GM12874 (cell line): ENCODE results near the gene NKAIN2.

ENCODE experiments used
- CTCF ChIP-seq: IDR thresholded peaks from 2 replicates; pipeline ENCODE4 v1.5.1; 2011; ENCODE audit warnings: low read depth, mild to moderate bottlenecking, control low read depth, low read length, moderate library complexity; ENCODE audit not compliant: insufficient read depth

Gene NKAIN2

GRCh38 chr6:123904228-123904627 is 100.6 kb downstream of the NKAIN2 start:
- no peak for TF ChIP-seq CTCF

DNA sequence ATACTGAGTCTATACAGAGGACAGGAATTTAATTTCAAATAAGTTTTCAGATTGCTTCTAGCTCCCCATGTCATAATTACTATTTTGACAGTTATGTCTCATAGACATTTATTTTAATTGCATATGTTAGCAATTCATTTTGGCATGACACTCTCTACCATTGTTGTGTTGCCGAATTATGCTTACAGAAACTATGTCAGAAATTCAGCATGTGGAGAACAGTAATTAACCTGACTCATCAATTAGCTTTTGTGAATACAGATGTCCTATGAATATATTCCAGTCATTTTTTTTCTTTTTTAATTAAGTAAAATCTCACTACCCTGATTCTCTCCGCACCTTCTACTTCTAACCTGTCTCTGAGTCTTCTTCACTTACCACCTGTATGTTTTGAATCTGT is 105.1 kb downstream of the NKAIN2 start:
- no peak for TF ChIP-seq CTCF

- TF ChIP-seq CTCF = no peak
Measured at GRCh38 chr6:123909989-123910388, 106.3 kb downstream of the NKAIN2 start.

DNA sequence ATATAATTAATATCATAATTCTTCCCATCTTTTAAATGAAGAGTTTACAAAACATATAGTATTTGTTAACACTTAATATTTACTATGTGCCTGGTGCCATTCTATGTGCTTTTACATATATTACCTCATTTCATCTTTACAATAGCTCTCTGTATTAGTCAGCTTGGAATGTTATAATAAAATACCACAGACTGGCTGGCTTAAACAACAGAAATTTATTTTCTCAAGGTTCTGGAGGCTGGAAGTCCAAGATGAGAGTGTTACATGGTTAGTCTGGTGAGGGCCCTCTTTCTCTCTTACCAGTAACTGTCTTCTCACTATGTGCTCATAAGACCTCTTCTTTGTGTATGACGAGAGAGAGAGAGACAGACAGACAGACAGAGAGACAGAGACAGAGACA is 110.2 kb downstream of the NKAIN2 start:
- no peak for TF ChIP-seq CTCF

GRCh38 chr6:123925350-123925749 is 121.7 kb downstream of the NKAIN2 start:
- no peak for TF ChIP-seq CTCF

GRCh38 chr6:123925842-123926399 is 122.3 kb downstream of the NKAIN2 start:
- no peak for TF ChIP-seq CTCF

GRCh38 chr6:123928529-123928928 is 124.9 kb downstream of the NKAIN2 start:
- no peak for TF ChIP-seq CTCF
